IPS-20b (cell line): ENCODE data around the gene CAPN9.

Experiments used
- H3K27ac ChIP-seq: one replicate; pipeline ENCODE4 v1.5.1; 2013; ENCODE audit warnings: low read length
- H3K27me3 ChIP-seq: 2 replicates; pipeline ENCODE4 v1.6.1; 2013; ENCODE audit warnings: mild to moderate bottlenecking, low read length, inconsistent platforms; ENCODE audit not compliant: insufficient read depth
- H3K36me3 ChIP-seq: 2 replicates; pipeline ENCODE4 v1.6.1; 2013; ENCODE audit warnings: low read depth, mild to moderate bottlenecking, inconsistent platforms, low read length, moderate library complexity; ENCODE audit not compliant: insufficient read depth
- H3K4me1 ChIP-seq: 2 replicates; pipeline ENCODE4 v1.6.1; 2013; ENCODE audit warnings: mild to moderate bottlenecking, control low read depth, inconsistent platforms, low read length, moderate library complexity; ENCODE audit not compliant: insufficient read depth
- H3K4me3 ChIP-seq: 2 replicates; pipeline ENCODE4 v1.5.1; 2013; ENCODE audit warnings: mild to moderate bottlenecking, low read length, inconsistent platforms
- H3K9ac ChIP-seq: 2 replicates; pipeline ENCODE4 v1.6.1; 2013; ENCODE audit warnings: low read depth, mild to moderate bottlenecking, inconsistent platforms, low read length, moderate library complexity
- H3K9me3 ChIP-seq: 2 replicates; pipeline ENCODE4 v1.6.1; 2013; ENCODE audit warnings: mild to moderate bottlenecking, low read depth, low read length, inconsistent platforms; ENCODE audit not compliant: insufficient read depth

CAPN9 gene

GRCh38 chr1:230705289-230706019 lies 41.7 kb upstream of the CAPN9 start:
- H3K36me3 ChIP-seq: no peaks in the 10 kb centered on the region
- H3K4me1 ChIP-seq: no peaks in the 10 kb centered on the region
- no peak overlapping the region for H3K4me3 ChIP-seq
- H3K27me3 ChIP-seq: no peaks in the 10 kb centered on the region
- no peak overlapping the region for H3K27ac ChIP-seq
- no peak overlapping the region for H3K9ac ChIP-seq
- no peaks in the 10 kb centered on the region for H3K9me3 ChIP-seq

GRCh38 chr1:230706020-230706699 lies 41.0 kb upstream of the CAPN9 start:
- Histone ChIP-seq H3K27ac (no peak overlapping the region), H3K9me3 (no peaks in the 10 kb centered on the region), H3K36me3 (no peaks in the 10 kb centered on the region), H3K4me3 (no peak overlapping the region), H3K9ac (no peak overlapping the region), H3K4me1 (no peaks in the 10 kb centered on the region), H3K27me3 (no peaks in the 10 kb centered on the region)

DNA sequence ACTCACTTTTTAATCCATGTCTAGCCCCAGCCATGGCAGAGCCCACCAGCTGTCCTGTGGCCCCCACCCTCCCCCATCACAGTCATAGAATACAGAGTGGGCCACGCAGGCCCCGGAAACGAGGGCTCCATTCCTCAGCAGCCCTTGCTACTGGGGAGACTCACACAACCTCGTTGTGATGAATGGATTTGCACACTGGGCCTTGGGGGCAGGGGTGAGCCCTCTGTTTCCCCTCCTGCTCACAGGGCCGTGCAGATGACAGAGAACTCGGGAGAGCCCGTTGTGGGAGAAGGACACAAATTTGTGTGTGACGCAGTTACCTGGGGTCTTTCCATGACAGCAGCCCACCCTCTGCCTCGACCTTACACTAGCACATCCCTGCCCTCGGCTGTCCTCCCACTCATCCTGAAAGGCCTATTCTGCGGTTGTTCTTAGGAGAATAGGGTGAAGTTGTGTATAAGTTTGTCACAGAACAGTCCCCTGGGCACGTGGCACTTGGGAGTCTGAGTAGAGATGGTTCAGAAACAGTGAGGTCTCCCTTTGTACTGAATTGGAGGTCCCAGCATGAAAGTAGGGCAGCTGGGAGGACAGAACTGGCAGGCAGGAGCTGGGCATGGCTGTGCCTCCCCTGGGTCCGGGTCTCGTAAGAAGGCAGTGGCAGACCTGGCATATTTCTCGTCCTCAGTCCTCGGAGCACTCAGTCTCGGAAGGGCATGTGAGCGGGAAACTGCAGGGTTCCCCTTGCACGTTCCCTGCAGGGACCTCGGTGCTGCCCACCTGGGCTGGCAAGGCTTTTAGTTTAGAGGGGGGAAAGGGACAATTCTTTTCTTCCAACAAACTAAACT lies 40.1 kb upstream of the CAPN9 start:
- no peaks in the 10 kb centered on the region for H3K36me3 ChIP-seq
- no peak overlapping the region for H3K27ac ChIP-seq
- H3K4me1 ChIP-seq: 0 out of 2 replicates have a peak, but pooled peaks cover 2% of the 10 kb centered on the region
- no peak overlapping the region for H3K9ac ChIP-seq
- no peak overlapping the region for H3K4me3 ChIP-seq
- no peaks in the 10 kb centered on the region for H3K27me3 ChIP-seq
- H3K9me3 ChIP-seq: no peaks in the 10 kb centered on the region

- no peak overlapping the region for H3K9ac ChIP-seq
- H3K4me1 ChIP-seq: 0 out of 2 replicates have a peak, but pooled peaks cover 4% of the 10 kb centered on the region
- no peaks in the 10 kb centered on the region for H3K9me3 ChIP-seq
- H3K4me3 ChIP-seq: no peak overlapping the region
- no peaks in the 10 kb centered on the region for H3K27me3 ChIP-seq
- H3K36me3 ChIP-seq: no peaks in the 10 kb centered on the region
- no peak overlapping the region for H3K27ac ChIP-seq
Measured at GRCh38 chr1:230707732-230708630, 39.2 kb upstream of the CAPN9 start.

DNA sequence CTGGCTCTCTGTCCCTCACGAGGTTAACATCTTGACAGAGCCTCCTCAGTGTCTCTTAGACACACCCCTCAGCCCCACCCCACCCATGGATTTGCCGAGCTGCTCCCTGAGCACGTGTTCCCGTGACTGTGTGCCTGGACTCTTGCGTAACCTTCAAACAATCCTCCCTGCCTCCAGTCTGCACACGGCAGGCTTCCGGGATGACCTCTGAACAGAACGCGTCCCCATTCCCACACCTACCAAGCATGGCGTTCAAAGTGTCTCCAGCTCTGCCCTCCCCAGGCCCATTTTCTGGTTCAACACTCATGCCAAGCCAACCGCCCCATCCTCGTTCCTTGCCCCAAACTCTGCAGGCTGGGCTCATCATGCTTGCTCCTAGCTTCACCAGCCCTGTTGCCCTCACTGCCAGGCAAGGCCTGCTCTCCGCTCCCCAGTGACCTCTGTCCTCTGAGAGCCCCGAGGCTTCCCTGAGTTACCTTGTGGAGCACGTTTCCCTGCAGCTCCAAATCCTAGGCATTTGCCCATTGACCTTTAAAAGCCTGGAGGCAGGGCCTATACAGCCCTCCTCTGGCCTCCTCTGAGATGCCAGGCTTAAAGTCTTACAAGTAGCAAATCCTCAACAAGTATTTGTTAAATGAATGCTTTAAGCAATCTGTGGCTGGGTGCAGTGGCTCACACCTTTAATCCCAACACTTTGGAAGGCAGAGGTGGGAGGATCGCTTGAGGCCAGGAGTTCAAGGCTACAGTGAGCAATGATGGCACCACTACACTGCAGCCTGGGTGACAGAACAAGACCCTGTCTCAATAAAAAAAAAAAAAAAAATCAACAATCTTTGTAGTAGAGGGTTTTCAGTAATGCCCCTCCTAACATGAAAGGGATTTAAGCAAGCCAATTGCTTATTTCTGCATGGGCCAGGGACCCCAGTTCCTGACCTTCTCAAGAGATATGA lies 38.3 kb upstream of the CAPN9 start:
- no peak overlapping the region for H3K4me3 ChIP-seq
- no peak overlapping the region for H3K27ac ChIP-seq
- no peaks in the 10 kb centered on the region for H3K27me3 ChIP-seq
- no peak overlapping the region for H3K9ac ChIP-seq
- H3K9me3 ChIP-seq: no peaks in the 10 kb centered on the region
- 0 out of 2 replicates have a peak, but pooled peaks cover 4% of the 10 kb centered on the region for H3K4me1 ChIP-seq
- no peaks in the 10 kb centered on the region for H3K36me3 ChIP-seq

- Histone ChIP-seq H3K27me3 (no peaks in the 10 kb centered on the region), H3K27ac (no peak overlapping the region), H3K9me3 (no peaks in the 10 kb centered on the region), H3K36me3 (no peaks in the 10 kb centered on the region), H3K4me1 (0 out of 2 replicates have a peak, but pooled peaks cover 4% of the 10 kb centered on the region), H3K4me3 (no peak overlapping the region), H3K9ac (no peak overlapping the region)
Measured at GRCh38 chr1:230709619-230710542, 37.3 kb upstream of the CAPN9 start.

- Histone ChIP-seq H3K27me3 (no peaks in the 10 kb centered on the region), H3K9me3 (no peaks in the 10 kb centered on the region), H3K9ac (no peak overlapping the region), H3K4me3 (no peak overlapping the region), H3K27ac (no peak overlapping the region), H3K36me3 (no peaks in the 10 kb centered on the region), H3K4me1 (0 out of 2 replicates have a peak, but pooled peaks cover 4% of the 10 kb centered on the region)
Measured at GRCh38 chr1:230710543-230710904, 36.7 kb upstream of the CAPN9 start.

DNA sequence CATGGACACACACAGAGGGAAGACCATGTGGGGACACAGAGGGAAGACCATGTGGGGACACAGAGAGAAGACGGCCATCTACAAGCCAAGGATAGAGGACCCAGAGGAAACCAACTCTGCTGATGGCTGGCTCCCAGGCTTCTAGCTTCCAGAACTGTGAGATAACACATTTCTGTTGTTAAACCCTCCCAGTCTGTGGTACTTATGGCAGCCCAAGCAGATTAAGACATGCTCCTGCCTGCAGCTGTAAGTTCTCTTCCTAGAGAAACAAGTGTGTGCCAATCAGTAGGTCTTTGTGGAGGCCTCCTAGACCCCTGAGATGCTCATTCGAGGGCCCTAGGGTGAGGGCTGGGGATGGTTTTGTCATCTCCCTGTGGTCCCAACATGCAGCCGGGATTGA lies 35.9 kb upstream of the CAPN9 start:
- Histone ChIP-seq H3K27ac (no peak overlapping the region), H3K9ac (no peak overlapping the region), H3K36me3 (no peaks in the 10 kb centered on the region), H3K9me3 (no peaks in the 10 kb centered on the region), H3K27me3 (no peaks in the 10 kb centered on the region), H3K4me3 (no peak overlapping the region), H3K4me1 (0 out of 2 replicates have a peak, but pooled peaks cover 4% of the 10 kb centered on the region)

- no peaks in the 10 kb centered on the region for H3K36me3 ChIP-seq
- H3K27me3 ChIP-seq: no peaks in the 10 kb centered on the region
- no peak overlapping the region for H3K9ac ChIP-seq
- H3K4me1 ChIP-seq: 0 out of 2 replicates have a peak, but pooled peaks cover 4% of the 10 kb centered on the region
- H3K27ac ChIP-seq: no peak overlapping the region
- H3K4me3 ChIP-seq: no peak overlapping the region
- no peaks in the 10 kb centered on the region for H3K9me3 ChIP-seq
Measured at GRCh38 chr1:230712470-230712942, 34.7 kb upstream of the CAPN9 start.
